Stimulated activated CD8-positive, alpha-beta memory T cell treated with anti-CD3 and anti-CD28 coated beads, Interleukin-2, amount 100 ng/mL, for 48 hours (primary cell): ENCODE measurements around the gene LFNG.

Experiments used
- DNase-seq, 2 donors: peaks; one replicate each; pipeline ENCODE4 v3.0.0-alpha.2; 2020; ENCODE audit warnings: low read depth in 2 of 2

LFNG gene

DNA sequence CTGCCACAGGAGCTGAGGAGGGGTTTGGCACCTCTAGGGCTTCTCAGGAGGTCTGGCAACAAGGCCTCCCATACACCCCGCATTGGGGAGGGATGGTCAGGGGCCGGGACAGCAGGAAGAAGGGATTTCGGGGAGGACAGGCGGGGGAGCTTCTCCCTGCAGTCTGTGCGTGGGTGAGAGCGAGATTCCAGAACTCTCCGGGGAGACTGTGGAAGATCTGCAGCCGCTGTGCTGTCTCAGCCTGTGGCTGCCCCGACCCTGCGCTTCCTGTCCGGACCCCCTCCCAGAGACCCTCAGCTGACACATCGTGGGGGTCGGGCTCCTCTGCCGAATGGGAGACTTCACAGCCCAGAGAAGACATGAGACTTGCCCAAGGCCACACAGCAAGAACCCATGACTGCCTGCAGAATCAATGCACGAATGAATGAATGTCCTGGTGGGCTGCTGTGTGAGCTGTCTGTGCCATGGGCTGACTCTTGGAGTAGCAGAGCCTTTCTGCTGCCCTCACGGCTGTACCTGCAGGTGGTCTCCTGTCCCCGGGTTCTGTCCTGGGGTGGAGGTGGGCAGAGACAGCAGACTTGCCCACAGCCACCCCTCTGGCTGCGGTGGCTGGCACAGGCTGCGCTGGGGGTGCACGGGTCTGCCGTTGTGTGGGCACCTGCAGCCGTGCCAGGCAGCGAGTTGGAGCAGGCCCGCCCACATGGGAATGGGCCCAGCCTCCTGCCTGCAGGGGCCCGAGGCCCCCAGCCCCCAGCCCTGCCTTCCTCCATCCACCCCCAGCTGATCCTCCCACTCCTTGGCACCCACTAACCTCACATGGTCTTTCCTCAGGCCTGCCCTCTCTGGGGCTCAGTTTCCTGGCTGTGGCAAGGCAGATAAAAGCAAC lies 16.3 kb upstream of the LFNG start:
- DNase-seq: no peak

DNA sequence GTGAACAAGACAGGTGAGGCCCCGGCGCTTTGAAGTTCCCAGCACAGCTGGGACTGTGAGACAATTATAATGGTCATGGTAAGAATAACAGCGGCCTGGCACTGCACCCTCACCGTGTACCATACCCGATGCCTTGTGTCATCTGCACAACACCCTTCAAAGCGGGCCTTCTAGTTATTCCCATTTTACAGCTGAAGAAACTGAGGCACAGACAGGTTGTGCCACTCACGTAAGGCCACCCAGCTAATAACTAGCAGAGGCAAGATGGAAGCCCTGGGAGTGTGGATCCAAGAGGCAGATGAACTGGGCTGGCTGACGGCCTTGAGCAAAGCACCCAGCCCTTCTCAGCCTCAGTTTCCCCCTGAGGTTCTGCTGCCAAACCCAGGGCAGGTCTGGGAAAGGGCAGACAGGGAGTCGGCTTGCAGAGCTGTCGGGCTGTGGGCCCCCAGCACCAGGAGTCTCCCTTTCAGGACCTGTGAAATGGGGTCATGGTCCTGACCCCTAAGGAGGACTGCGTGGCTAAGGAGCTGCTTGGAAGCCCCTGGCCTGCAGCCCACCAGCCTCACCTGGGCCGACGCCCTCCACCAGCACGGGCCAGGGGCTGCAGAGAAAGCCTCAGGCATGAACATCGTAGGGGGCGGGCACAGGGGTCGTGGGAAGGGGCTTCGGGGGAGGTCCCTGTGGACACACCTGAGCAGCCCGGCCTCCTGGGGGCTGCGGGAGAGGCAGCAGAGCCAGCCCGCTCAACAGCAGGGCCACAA lies 15.3 kb upstream of the LFNG start:
- no peak for DNase-seq

DNA sequence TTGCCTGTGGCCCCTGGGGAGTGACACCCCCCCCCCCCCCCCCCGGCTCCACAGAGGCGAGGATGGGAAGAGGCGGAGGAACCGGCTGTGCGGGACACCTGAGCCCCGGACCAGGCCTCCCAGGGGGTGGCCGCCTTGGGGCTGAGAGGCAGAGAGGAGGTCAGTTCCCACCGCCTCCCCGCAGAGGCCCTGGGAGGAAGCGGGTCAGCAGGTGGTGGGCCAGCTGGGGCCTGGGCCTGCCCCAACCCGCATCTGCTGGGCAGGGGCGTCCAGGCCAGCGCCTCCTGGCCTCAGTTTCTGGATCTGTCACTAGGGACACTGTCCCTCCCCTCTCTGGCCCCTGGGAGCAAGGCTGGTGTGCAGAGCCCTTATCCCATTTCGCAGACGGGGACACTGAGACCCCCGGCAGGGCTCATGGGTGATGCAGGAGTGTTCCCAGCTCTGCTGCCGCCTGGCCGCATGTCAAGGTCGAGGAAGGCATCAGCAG lies 14.6 kb upstream of the LFNG start:
- no peak for DNase-seq

DNA sequence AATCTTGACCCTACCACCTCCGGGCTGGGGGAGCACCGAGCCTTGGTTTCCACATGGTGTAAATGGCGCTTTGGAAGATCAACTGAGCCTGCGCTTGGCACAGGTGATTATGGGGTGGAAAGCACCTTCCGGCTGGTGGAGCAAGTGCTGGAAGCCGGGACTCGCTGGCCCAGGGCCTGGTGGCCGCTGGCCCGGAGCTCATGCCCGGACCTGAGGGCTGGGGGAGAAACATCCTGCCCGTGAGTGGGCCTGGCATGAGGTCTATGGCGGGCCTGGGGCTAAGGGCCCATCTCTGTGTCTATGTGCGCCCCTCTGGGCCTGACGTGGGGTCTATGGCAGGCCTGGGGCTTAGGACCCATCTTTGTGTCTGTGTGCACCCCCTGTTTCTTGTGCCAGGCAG lies 14.2 kb upstream of the LFNG start:
- no peak for DNase-seq

DNA sequence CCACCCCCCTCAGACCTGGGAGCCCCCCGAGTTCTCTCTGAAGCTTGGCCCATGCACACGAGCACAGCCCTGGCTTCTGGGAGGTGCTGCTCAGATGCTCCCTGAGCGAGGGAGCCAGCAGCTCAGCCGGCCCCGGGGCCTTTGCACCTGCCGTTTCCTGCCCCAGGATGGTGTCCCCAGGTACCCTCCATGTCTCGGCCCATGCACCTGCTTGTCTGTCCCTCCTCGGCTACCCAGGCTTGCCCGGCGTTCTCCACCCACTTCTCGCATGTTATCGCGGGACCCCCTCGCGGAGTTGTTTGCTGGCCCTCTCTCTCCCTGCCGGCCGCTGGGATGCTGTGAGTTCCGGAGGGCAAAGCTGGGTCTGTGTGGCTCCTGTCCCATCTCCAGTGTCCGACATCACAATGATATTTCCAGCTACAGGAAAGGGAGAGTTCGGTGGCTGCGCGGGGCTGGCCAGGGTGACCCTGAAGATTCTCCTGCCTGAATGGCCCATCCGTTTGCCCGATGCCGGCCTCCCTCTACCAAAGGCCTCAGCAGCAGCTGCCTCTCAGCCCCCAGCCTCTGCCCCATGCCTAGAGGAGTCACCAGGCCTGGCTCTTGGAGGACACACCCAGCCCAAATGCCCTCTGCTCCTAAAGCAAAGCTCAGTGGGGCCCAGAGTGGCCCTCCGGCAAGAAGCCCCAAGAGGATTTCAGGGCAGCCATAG lies 12.2 kb upstream of the LFNG start:
- DNase-seq: no peak

DNA sequence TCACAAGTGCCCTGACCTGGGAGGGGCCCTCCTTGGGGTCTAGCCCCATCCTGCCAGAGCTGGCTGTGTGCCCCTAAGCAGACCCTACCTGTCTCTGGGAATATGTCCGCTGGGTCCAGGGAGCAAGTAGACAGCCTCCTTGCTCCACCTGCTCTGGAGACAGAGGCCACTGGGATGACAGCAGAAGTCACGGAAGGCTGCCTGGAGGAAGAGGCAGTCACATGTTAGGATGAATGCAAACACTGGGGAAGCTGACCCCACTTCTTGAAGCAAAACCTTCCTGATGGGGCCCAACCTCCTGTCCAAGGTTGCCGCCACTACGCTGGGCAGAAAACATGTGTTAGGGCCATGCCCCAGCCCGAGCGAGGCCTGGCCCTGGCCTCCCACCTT lies 11.7 kb upstream of the LFNG start:
- no peak for DNase-seq

DNA sequence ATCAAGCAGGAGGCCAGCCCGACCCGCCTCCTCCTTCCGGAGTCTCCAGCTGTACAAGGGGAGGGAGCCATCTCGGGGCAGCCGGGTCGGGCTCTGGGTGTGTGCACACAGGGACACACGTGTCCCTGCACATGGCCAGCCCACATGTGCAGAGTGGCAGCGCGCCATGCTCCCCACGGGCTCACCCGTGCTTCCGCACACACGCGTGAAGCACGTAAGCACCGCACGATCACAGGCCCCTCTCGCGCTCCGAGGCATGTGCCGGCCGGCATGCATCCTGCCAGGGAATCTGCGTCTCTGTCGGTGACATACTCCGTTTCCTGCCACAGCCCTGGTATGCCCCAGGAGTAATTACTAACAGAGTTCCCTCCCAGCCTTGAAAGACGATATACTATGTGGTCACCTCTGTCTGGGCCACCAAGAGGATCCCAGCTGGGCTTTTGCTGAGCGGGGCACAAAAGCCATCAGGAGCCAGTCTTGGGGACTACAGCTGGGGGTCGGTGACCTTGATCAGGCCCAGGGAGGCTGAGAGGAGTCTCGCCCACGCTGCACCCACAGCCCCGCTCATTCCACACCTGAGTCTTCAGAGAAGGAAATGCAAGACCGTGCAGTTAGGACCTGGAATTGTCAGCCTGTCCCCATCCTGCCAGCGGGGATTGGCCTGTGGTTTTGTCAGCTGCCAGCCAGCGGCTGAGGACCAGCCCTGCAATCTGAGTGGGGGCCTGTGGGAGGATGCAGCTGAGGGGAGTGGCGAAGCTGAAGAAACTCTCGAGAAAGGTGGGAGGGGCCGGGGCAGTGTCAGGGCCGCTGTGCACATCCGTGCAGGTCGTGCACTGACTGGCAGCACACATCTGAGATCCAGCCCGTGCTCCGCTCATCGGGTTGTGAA lies 11.0 kb upstream of the LFNG start:
- peak in 1 of 2 donors; percentile 51 for DNase-seq

DNA sequence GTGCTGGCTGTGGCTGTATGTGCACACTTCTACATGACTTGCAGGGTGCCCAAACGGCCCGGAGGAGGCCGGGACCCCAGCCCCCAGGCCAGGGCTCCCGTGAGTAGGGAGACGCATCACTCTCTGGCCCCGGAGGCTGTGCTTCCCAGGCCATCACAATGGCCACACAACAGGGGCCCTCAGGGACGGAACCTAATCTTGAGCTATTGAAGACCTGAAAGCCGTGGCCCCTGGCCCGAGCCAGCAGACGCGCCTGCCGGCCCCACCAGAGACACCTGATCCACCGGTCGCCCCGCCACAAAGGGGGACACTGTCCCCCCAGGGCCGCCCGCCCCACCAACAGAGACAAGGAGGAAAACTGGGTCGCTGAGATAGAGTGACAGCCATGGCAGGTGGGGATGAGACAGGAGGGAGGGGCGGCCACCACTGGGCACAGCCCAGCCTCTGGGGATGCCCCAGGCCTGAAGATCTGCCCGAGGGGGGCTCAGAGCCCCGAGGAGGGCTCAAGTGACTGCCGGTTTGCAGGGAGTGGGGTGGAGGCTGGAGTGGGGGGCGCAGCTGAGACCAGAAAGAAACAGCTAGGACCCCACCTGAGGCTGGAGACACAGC lies 10.2 kb upstream of the LFNG start:
- DNase-seq: no peak

DNA sequence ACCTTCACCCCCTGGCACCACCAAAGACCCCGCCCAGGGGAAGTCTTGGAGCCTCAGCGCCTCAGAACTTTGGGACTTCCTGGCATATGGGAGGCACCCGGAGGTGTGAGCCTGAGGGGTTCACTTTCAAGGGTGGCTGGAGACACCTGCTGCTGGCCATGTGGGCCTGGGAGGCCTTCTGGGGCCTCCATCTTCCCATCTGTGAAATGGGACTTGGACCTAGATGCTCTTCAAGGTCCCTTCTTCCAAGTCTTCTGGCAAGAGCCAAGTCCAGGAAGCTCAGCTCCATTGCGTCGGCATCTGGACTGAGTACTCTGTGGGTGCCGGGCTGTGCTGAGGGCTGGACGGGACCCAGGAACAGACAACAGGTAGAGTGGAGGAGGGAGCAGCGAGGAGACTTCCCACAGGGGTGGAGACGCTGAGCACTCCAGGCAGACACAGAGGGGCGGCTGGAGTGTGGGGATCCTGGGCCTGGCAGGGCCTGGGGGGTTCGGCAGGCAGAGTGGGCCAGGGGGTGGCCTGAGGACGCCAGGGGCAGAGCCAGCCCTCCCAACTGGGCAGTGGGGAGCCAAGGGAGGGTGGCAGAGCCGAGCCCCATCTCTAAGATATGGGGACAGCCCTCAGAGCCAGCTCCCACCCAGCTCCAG lies 9.3 kb upstream of the LFNG start:
- no peak for DNase-seq

DNA sequence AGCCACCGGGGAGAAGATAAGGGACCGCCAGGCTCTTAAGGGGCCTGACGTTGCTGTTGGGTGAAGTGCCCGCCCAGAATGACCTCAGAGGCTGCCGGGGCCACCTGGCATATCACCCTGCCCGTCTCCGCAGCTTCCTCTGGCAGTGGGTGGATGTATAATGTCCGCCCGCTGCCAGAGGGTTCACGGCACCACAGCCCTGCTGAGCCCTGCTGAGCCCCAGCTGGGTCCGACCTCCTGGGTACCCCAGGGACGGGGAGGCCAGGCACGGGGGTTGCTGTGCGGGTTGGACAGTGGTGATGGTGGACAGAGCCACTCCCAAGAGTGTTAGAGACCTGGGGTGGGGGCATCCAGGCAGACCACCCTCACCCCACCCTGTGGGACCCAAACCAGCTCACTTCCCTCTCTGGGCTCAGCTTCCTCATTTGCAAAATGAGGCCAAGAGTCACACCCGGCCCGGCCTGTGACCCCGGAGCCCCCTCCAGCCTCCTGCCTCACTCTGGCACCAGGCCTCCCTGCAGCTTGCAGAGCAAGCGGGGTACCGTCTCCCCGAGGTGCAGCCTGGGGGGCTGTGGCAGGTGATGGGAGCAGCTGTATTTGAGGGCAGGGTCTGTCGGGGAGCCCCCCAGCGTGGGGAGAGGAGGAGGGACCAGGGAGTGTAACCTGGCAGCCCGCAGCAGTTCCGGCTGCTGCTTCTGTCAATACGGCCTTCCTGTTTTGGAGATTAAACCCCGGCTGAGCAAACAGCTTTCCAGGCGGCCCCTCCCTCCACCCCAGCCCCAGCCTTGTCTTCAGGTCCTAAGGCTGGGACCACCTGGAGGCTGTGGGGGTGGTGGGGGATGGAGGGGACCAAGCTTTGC lies 8.4 kb upstream of the LFNG start:
- DNase-seq: peak in 1 of 2 donors; percentile 44

DNA sequence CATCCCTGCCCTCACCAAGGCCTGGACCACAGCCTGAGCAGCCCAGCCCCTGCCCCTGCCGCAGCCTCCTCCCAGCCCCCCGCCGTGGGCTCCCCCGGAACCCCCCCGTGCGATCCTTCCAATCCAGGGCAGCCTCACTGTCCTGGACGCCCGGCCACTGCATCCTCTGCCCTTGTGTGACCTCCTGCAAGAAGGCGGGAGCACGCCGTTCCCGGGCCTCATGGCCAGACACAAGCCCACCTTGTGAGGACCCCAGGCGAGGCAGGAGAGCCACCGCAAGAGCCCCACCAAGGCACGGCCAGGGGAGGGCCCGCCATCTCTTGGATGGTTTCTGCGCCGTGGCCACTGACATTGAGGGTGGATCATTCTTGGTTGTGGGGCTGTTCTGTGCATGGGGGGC lies 7.8 kb upstream of the LFNG start:
- DNase-seq: no peak

DNA sequence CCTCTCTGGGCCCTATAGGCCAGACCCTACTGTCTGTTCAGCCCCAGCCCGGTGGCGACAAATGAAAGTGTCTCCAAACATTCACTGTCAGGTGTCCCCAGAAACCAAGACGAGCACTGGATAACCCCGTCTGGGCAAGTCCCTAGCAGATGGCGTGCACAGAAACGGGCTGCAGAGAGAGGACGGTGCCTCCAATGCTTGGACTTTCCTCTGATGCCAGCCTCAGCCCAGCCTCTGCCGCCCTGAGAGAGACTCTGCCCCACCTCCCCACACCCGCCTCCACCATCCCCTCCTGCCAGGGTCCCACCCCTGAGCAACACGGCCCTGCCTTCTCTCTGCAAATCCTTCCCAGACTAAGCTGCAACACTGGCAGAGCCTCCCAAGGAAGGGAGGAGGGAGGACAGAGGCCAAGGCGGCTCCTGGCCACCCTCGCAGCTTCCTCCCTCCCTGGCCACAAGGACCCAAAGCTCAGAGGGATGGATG lies 7.4 kb upstream of the LFNG start:
- no peak for DNase-seq

DNA sequence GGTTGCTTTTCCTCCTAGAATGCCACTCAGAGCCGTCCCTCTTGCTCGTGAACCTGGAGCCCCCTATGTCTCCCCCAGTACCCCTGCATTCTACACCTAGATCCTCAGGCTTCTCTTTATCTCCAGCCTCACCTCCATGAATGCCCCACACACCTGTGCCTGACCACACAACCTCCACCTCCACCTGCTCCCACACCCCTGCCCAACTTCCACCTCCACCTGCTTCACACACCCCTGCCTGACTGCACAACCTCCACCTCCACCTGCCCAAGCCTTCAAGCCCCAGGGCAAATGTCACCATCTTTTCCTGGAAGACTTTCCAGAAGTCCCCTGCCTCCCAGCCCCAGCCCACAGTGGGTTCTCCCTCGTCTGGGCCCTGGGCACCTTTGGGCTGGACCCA lies 6.9 kb upstream of the LFNG start:
- DNase-seq: no peak

DNA sequence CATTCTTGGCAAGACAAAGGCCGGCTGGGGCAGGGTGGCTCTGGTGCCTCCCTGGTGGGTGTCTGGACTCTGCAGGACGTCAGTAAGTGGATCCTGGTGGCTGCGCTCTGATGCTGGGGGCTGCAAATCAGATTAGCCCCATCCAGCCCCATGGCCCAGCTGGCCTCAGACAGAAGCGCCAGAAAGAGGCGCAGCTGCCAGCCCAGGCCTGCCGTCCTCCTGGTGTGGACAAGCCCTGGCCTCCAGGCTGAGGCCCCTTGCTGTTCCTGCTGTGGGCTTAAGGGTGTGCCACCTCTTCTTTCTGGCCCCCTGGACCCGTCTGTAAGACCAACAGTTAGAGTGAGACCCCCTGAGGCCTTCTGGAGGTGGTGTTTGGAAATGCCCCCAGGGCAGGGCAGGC lies 5.9 kb upstream of the LFNG start:
- DNase-seq: no peak

DNA sequence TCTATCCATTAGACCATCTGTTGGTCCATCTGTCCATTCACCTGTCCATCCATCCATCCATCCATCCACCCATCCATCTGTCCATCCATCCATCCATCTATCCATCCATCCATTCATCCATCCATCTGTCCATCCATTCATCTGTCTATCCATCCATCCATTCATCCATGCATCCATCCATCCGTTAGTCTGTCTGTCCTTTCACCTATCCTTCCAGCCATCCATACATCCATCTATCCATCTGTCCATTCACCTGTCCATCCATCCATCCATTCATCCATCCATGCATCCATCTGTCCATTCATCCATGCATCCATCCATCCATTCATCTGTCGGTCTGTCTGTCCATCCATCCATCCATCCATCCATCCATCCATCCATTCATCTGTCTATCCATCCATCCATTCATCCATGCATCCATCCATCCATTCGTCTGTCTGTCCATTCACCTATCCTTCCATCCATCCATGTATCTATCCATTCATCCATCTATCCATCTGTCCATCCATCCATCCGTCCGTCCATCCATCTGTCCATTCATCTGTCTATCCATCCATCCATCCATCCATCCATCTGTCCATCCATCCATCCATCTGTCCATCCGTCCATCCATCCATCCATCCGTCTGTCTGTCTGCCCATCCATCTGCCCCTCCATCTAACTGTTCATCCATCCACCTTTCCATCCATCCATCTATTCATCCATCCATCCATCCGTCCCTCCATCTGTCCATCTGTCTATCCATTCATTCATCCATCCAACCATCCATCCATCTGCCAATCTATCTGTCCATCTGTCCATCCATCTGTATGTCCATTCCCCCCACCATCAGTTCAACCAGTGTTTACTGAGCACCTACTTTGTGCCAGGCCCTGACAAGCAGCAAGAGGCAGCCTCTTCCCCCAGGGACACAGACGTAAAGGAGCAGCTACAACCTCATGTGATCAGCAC lies 4.8 kb upstream of the LFNG start:
- no peak for DNase-seq

DNA sequence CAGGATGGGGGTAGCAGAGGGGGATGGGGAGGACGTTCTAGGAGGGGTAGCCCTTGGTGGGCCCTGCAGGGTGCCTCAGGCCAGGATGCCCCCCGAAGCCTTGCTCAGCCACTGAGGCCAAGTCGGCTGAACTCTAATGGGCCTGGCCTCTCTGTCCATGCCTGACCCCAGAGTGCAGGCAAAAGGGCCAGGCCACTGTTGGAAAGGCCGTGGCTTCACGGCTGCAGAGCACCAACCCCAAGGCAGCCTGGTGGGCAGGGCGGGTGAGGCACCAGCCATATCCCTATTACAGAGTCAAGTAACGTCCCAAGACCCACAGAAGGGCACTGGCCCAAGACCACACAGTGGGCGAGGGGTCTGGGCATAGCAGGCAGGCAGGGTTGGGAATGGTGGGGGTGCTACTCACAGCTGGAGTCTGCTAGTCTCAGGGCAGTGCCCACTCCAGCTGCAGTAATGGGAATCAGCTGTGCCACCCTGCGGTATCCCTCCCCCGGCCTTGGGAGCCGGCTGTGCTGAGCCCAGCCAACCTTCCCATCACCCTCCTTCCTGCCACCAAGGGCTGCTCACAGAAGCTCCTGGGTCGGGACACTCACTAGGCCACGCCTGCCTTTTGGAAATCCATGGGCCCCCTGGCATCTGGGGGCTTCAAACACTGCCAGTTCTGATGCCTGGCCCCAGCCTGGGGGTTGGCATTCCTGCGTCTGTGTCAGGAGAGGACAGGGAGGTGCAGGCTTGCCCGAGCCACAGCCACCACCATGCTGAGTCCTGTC lies 4.0 kb upstream of the LFNG start:
- no peak for DNase-seq

DNA sequence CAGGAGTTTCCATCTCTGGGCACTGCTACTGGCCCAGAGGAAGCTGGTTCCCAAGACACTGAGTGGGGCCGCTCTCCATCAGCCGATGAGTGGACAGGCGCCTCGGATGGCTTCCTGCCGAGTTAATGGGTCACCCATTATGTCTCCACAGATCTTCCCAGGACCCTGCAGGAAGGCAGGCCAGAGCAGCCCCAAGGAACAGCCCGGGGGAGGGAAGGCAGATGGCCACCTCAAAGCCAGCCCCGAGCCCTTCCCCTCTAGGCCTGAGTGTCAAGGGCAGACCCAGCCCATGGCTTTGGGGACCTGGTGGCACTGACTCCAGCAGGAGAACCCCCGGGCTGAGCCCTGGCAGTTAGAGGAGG lies 3.4 kb upstream of the LFNG start:
- no peak for DNase-seq
